Neural progenitor cell (in vitro differentiated cells): ENCODE results near the gene PLXDC2.

ENCODE experiments used
- CTCF ChIP-seq: fragments of 200-600 bp; sonication (generic); IDR thresholded peaks from 2 replicates; pipeline ENCODE4 v1.5.1; 2017; ENCODE audit warnings: antibody characterized with exemption, mild to moderate bottlenecking
- EZH2 ChIP-seq: fragments of 200-600 bp; sonication (generic); IDR thresholded peaks from 2 replicates; pipeline ENCODE4 v1.6.1; 2017; ENCODE audit warnings: antibody characterized with exemption, mild to moderate bottlenecking, moderate library complexity

- TF ChIP-seq CTCF (no peak), EZH2 (no peak)
Measured at GRCh38 chr10:19816411-19817230, at the start of gene PLXDC2.
